Placental epithelial cell (primary cell): Measurements from ENCODE around the gene PHLDB2. TPM values are rescaled to one million over a fixed set of nuclear protein-coding genes. Genes with fewer than 3 reads are reported as not detected.

Experiments
- total RNA-seq: library from RNA; depleted of rRNA; stranded (reverse); fragments of >200 nt; gene quantifications from 2 replicates; pipeline ENCODE4 v1.2.3, GENCODE V29; 2012

The PHLDB2 gene
- total RNA-seq = 274 and 618 TPM in 2 replicates

GRCh38 chr3:111859061-111859973, at the start of gene PHLDB2:
PHLDB2 (plus strand) TSS chr3:111859265; CDS start chr3:111884078, 24,813 bp downstream.

GRCh38 chr3:111978583-111979433, 119.7 kb downstream of the PHLDB2 start, which contains the start of gene ABHD10:
ABHD10 (plus strand) TSS chr3:111979026; CDS start chr3:111979062, 36 bp downstream.

GRCh38 chr3:111998636-111999483, 139.8 kb downstream of the PHLDB2 start, which contains the start of gene TAGLN3:
TAGLN3 (plus strand) TSS chr3:111998922; CDS start chr3:111999423, 501 bp downstream.

Other genes starting within 250 kb of the PHLDB2 start
- 2.7 and 4.1 TPM in 2 replicates for gene PLCXD2, start 184.6 kb upstream of the PHLDB2 start, total RNA-seq
- 21.2 and 21.7 TPM in 2 replicates for gene ABHD10, start 119.8 kb downstream of the PHLDB2 start, total RNA-seq
- not detected in 2 replicates for gene TAGLN3, start 139.7 kb downstream of the PHLDB2 start, total RNA-seq
- gene TMPRSS7, start 175.5 kb downstream of the PHLDB2 start, total RNA-seq = 0.11 TPM in 1 of 2 replicates, not detected in the other
- 23.9 and 34.3 TPM in 2 replicates for gene C3orf52, start 227.1 kb downstream of the PHLDB2 start, total RNA-seq